Liver (tissue), 3 donors: ENCODE measurements around the gene PCDH7.

Experiments
- ATF3 ChIP-seq: IDR thresholded peaks from 2 replicates; pipeline ENCODE4 v1.6.1; 2016; ENCODE audit warnings: antibody characterized with exemption
- EGR1 ChIP-seq, 2 donors: IDR thresholded peaks; 2 replicates each; pipeline ENCODE4 v1.6.1; 2016 to 2018; ENCODE audit warnings: antibody characterized with exemption in 2 of 2, low read depth in 2 of 2
- GABPA ChIP-seq, 2 donors: IDR thresholded peaks in 1 of 2; conservative IDR thresholded peaks in 1 of 2; 2 replicates each; pipeline ENCODE4 v1.6.1; 2016; ENCODE audit warnings: antibody characterized with exemption in 2 of 2, mild to moderate bottlenecking in 1 of 2, moderate library complexity in 1 of 2
- HNF4A ChIP-seq, 2 donors: conservative IDR thresholded peaks; 2 replicates each; pipeline ENCODE4 v1.6.1; 2016; ENCODE audit warnings: antibody characterized with exemption in 2 of 2, mild to moderate bottlenecking in 2 of 2
- JUND ChIP-seq, 2 donors: IDR thresholded peaks; 2 replicates each; pipeline ENCODE4 v1.6.1; 2016; ENCODE audit warnings: antibody characterized with exemption in 2 of 2
- MAX ChIP-seq: IDR thresholded peaks from 2 replicates; pipeline ENCODE4 v1.6.1; 2016; ENCODE audit warnings: antibody characterized with exemption
- RAD21 ChIP-seq, 2 donors: IDR thresholded peaks; 2 replicates each; pipeline ENCODE4 v1.6.1; 2016; ENCODE audit warnings: antibody characterized with exemption in 2 of 2, mild to moderate bottlenecking in 2 of 2
- RXRA ChIP-seq, 2 donors: IDR thresholded peaks; 2 replicates each; pipeline ENCODE4 v1.6.1; 2017 to 2018; ENCODE audit warnings: antibody characterized with exemption in 2 of 2, mild to moderate bottlenecking in 1 of 2
- YY1 ChIP-seq: IDR thresholded peaks from 2 replicates; pipeline ENCODE4 v1.6.1; 2016; ENCODE audit warnings: antibody characterized with exemption, mild to moderate bottlenecking
- TF ChIP-seq, protein P1 (sequence below): fragments of 150-350 bp; IDR thresholded peaks from 2 replicates; pipeline ENCODE4 v1.5.1; 2017; ENCODE audit warnings: improper control_type of control experiment, low read depth, low read length; ENCODE audit not compliant: missing input control
- TF ChIP-seq, protein P2 (sequence below): IDR thresholded peaks from 2 replicates; pipeline ENCODE4 v1.6.1; 2016; ENCODE audit warnings: antibody characterized with exemption, mild to moderate bottlenecking
- TF ChIP-seq, protein P3 (sequence below): IDR thresholded peaks from 2 replicates; pipeline ENCODE4 v1.6.1; 2016; ENCODE audit warnings: antibody characterized with exemption
- donor health status: healthy.
- donor health status: healthy.

- TF ChIP-seq JUND (IDR thresholded peaks at IDR 0.05) (no peak), YY1 (no peak), MAX (no peak), EGR1 (IDR thresholded peaks at IDR 0.05; ENCODE audit: low read depth in 2 of 2) (no peak), ATF3 (no peak), RXRA (IDR thresholded peaks at IDR 0.05) (no peak), RAD21 (IDR thresholded peaks at IDR 0.05) (no peak), HNF4A (conservative IDR thresholded peaks at IDR 0.05) (no peak), GABPA (IDR thresholded peaks at IDR 0.05 in 1 of 2, conservative IDR thresholded peaks at IDR 0.05 in 1 of 2) (no peak)
- TF ChIP-seq, protein P1, sequence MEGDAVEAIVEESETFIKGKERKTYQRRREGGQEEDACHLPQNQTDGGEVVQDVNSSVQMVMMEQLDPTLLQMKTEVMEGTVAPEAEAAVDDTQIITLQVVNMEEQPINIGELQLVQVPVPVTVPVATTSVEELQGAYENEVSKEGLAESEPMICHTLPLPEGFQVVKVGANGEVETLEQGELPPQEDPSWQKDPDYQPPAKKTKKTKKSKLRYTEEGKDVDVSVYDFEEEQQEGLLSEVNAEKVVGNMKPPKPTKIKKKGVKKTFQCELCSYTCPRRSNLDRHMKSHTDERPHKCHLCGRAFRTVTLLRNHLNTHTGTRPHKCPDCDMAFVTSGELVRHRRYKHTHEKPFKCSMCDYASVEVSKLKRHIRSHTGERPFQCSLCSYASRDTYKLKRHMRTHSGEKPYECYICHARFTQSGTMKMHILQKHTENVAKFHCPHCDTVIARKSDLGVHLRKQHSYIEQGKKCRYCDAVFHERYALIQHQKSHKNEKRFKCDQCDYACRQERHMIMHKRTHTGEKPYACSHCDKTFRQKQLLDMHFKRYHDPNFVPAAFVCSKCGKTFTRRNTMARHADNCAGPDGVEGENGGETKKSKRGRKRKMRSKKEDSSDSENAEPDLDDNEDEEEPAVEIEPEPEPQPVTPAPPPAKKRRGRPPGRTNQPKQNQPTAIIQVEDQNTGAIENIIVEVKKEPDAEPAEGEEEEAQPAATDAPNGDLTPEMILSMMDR, result no peak
- TF ChIP-seq, protein P2, sequence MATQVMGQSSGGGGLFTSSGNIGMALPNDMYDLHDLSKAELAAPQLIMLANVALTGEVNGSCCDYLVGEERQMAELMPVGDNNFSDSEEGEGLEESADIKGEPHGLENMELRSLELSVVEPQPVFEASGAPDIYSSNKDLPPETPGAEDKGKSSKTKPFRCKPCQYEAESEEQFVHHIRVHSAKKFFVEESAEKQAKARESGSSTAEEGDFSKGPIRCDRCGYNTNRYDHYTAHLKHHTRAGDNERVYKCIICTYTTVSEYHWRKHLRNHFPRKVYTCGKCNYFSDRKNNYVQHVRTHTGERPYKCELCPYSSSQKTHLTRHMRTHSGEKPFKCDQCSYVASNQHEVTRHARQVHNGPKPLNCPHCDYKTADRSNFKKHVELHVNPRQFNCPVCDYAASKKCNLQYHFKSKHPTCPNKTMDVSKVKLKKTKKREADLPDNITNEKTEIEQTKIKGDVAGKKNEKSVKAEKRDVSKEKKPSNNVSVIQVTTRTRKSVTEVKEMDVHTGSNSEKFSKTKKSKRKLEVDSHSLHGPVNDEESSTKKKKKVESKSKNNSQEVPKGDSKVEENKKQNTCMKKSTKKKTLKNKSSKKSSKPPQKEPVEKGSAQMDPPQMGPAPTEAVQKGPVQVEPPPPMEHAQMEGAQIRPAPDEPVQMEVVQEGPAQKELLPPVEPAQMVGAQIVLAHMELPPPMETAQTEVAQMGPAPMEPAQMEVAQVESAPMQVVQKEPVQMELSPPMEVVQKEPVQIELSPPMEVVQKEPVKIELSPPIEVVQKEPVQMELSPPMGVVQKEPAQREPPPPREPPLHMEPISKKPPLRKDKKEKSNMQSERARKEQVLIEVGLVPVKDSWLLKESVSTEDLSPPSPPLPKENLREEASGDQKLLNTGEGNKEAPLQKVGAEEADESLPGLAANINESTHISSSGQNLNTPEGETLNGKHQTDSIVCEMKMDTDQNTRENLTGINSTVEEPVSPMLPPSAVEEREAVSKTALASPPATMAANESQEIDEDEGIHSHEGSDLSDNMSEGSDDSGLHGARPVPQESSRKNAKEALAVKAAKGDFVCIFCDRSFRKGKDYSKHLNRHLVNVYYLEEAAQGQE, result no peak
- TF ChIP-seq, protein P3, sequence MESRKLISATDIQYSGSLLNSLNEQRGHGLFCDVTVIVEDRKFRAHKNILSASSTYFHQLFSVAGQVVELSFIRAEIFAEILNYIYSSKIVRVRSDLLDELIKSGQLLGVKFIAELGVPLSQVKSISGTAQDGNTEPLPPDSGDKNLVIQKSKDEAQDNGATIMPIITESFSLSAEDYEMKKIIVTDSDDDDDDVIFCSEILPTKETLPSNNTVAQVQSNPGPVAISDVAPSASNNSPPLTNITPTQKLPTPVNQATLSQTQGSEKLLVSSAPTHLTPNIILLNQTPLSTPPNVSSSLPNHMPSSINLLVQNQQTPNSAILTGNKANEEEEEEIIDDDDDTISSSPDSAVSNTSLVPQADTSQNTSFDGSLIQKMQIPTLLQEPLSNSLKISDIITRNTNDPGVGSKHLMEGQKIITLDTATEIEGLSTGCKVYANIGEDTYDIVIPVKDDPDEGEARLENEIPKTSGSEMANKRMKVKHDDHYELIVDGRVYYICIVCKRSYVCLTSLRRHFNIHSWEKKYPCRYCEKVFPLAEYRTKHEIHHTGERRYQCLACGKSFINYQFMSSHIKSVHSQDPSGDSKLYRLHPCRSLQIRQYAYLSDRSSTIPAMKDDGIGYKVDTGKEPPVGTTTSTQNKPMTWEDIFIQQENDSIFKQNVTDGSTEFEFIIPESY, result no peak
These were observed 8.1 kb downstream of the PCDH7 start for GRCh38 chr4:30728311-30728710.
